GM19099 (cell line): ENCODE measurements around the gene SPTLC3.

Experiments
- POLR2A ChIP-seq: IDR thresholded peaks from 3 replicates; pipeline ENCODE4 v1.6.1; 2011; ENCODE audit warnings: low read depth; ENCODE audit not compliant: insufficient read length; ENCODE audit errors: extremely low read depth

Gene SPTLC3

GRCh38 chr20:13205848-13206434 is 197.2 kb downstream of the SPTLC3 start:
- no peak for TF ChIP-seq POLR2A

GRCh38 chr20:13207016-13207415 is 198.2 kb downstream of the SPTLC3 start:
- no peak for TF ChIP-seq POLR2A

- TF ChIP-seq POLR2A, result no peak
Observed at GRCh38 chr20:13211956-13212618, 203.3 kb downstream of the SPTLC3 start.

GRCh38 chr20:13212750-13213149 is 204.0 kb downstream of the SPTLC3 start:
- TF ChIP-seq POLR2A, result no peak

GRCh38 chr20:13213335-13213734 is 204.6 kb downstream of the SPTLC3 start:
- no peak for TF ChIP-seq POLR2A

GRCh38 chr20:13216533-13216932 is 207.8 kb downstream of the SPTLC3 start:
- TF ChIP-seq POLR2A, result no peak
